ENCODE measurements around the gene IFNGR1.

IFNGR1 gene

DNA sequence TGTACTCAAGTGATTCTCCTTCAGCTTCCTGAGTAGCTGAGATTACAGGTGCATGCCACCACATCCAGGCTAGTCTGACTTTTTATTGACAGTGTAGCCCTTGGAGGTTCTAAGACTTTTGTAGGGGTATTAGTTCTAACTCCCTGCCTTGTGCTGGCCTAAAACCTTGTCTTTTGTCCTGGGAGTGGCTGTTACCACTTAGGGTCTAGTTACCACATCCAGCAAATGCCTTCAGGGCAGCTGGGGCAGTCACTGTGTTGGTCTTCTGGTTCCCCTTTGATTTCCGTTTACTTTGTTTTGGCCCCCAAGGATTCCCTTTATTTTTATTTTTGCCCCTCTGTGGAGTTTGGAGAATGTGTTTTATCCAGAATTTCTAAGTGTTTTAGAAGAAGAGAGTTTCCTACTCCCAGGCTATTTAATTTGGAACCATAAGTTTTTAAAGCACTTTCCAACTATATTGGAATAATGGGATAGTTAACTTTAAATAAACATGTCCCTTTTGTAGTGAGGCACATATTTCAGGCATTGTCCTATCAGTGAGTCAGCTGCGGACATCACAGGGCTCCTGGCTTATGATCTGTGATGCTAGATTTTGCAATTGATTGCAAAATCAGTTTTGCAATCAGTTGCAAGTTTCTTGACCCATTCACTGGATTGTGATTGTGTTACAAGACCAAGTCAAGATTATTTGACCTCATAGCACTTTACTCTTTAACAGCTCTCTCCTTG is 70.7 kb downstream of the IFNGR1 start:
- no peak for DNase-seq (ENCODE audit: low spot score)
